Raji (cell line): ENCODE data around the gene ISM2.

Experiments
- POLR2A ChIP-seq: IDR thresholded peaks from 2 replicates; pipeline ENCODE4 v1.6.1; 2011; ENCODE audit warnings: low read depth, low read length, control low read depth; ENCODE audit not compliant: insufficient read depth

Gene ISM2

GRCh38 chr14:77498120-77498979 lies at the start of gene ISM2:
ISM2 (minus strand) TSS chr14:77498816; CDS start chr14:77498793, 23 bp downstream.
- no peak for TF ChIP-seq POLR2A

DNA sequence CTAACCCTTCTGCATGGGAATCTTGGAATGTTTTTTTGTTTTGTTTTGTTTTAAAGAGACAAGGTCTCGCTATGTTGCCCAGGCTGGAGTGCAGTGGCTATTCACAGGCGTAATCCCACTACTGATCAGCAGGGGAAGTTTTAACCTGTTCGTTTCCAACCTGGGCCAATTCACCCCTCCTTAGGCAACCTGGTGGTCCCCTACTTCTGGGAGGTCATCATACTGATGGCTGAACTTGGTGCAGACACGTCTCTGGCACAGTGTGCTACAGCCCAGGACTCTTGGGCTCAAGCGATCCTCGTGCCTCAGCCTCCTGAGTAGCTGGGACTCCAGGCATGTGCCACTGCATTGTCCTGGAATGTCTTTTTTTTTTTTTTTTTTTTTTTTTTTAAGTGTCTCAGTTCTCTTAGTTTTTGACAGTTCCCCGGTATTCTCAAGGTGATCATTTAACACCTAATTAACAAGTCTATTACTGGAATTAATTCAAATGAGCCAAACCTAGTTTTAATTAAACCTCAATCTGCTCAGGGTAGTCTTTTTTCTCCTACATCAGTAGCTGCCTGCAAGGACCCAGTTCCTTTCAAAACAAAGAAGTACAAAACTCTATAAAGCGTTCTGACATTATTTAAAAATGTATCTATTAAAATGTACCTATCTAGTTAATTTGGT lies 49.0 kb upstream of the ISM2 start:
- no peak for TF ChIP-seq POLR2A

GRCh38 chr14:77544571-77544970 lies 46.0 kb upstream of the ISM2 start:
- no peak for TF ChIP-seq POLR2A

GRCh38 chr14:77543637-77544334 lies 45.2 kb upstream of the ISM2 start:
- no peak for TF ChIP-seq POLR2A

DNA sequence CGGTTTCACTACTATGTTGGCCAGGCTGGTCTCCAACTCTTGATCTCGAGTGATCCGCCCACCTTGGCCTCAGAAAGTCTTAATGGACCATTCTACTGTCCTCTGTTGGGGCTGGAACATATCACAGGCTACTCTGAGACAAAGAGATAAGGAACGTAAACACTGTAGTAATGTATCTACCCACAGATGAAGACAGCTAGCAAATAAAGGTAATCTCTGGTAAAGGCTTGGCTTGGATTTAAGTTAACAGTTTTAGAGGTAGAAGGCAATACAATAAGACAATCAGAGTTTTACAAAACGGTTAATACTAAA lies 44.6 kb upstream of the ISM2 start:
- TF ChIP-seq POLR2A, result no peak

GRCh38 chr14:77542421-77543239 lies 44.0 kb upstream of the ISM2 start:
- no peak for TF ChIP-seq POLR2A

DNA sequence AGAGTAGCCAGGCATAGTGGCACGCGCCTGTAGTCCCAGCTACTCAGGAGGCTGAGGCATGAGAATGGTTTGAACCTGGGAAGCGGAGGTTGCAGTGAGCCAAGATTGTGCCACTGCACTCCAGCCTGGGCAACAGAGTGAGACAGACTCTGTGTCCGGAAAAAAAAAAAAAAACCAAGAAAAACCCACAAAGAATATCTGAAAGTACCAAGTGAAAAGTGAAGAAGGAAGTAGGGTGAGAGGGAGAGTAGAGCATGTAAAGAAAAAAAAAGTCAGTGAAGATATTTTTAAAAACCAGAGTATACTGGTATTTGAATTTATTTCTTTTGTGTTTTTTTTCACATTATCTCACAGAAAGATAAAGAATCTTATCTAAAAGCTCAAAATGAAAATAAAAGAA lies 43.3 kb upstream of the ISM2 start:
- no peak for TF ChIP-seq POLR2A

- no peak for TF ChIP-seq POLR2A
These were observed 32.5 kb upstream of the ISM2 start for GRCh38 chr14:77531071-77531470.

GRCh38 chr14:77529963-77530362 lies 31.3 kb upstream of the ISM2 start:
- TF ChIP-seq POLR2A, result no peak

DNA sequence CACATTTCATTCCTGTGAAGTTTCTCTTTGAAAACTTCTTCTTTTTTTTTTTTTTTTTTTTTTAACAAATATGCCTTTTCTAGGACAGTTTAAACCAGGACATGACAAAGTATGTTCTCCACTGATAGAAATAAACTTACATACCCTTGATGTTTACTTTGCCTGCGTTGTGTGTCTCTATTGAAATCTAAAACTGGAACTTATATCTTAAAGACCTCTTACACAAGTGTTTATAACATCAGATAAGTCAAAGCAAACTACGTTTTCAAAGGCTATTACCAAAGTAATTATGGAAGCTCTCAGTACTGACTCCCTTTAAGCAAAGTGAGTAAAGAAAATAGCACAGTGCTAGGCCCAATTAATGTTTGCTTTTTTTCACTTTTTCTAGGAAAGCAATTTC lies 30.6 kb upstream of the ISM2 start:
- no peak for TF ChIP-seq POLR2A

- no peak for TF ChIP-seq POLR2A
These were observed 27.6 kb upstream of the ISM2 start for GRCh38 chr14:77526266-77526665.

DNA sequence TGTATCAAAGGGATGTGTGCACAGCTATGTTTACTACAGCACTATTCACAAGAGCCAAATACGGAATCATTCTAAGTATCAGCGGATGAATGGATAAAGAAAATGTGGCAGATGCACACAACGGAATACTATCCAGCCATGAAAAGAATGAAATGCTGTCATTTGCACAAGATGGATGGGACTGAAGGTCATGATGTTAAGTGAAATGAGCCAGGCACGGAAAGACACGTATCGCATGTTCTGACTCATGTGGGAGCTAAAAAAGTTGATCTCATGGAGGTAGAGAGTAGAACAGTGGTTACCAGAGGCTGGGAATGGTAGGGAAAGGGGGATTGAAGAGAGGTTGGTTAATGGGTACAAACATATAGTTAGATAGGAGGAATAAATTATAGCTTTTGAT lies 25.9 kb upstream of the ISM2 start:
- no peak for TF ChIP-seq POLR2A

DNA sequence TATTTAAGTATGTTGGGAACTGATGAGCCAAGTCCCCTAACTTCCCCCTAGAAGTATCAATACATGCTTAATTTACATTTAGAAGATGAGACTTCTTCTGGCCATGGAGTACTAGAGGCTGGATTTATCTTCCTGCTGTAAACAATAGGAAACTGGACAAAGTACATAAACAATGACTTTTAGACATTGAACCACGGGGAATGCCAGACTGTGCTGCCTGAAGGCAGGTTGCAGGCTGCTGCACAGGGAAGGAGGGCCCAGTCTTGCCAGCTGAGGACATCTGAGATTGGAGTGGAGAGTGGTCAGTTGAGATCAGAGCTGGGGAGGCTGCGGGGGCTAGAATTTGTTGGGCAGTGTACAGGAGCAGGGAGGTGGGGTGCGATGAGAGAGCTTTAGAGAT lies 24.5 kb upstream of the ISM2 start:
- TF ChIP-seq POLR2A, result no peak

DNA sequence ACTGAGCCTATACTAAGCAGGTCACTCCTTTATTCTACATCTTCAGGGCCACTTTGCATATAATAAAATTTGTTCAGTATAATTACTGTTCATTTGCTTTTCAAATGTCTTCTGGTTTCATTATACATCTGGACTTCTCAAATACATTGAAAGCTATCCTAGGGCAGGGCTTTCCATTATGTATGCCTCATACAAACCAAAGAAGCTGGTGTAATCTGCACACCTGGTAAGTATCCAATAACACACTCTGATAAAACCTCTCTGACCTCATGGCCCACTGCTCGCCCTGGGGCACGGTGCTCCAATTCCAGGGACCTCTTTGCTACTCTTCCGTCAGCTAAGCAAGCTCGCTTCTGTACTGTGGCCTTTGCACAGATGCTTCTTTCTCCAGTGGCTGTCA lies 21.9 kb upstream of the ISM2 start:
- no peak for TF ChIP-seq POLR2A

GRCh38 chr14:77516126-77516525 lies 17.5 kb upstream of the ISM2 start:
- no peak for TF ChIP-seq POLR2A

DNA sequence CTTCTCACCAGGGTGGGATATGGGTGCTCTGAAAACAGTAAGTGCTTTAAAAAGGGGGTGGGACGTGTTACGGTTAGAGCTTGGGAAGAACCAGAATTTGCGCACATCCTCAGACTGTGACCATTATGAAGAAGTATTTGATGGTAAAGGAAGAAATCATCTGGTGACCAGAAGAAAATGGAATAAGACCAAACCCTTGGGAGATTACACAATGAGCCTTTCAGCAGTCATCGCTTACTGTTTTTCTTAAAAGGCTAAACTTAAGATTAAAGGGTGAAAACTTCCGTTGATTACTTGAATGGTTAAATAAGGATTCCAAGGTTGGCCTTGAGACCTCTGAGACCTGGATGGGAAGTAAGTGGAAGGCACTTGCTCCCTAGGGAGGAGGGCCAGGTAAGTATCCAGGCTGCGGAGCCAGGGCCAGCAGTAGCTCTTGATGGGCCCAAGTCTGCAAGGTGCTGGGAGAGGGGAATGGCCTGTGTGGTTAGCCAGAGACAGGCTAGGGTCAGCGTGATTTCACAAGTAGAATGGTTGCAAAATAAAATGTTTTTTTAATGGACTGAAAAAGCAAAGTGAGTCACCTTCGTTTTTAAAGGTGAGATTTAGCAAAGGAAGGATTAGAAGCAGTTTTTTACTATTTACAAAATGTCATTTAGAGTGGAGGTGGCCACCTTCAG lies 13.0 kb upstream of the ISM2 start:
- no peak for TF ChIP-seq POLR2A
